ENCODE data around the gene BPI. TPM values are rescaled to one million over a fixed set of nuclear protein-coding genes. Genes with fewer than 3 reads are reported as not detected.

BPI gene
- total RNA-seq, 1 donor = under 0.01 TPM

DNA sequence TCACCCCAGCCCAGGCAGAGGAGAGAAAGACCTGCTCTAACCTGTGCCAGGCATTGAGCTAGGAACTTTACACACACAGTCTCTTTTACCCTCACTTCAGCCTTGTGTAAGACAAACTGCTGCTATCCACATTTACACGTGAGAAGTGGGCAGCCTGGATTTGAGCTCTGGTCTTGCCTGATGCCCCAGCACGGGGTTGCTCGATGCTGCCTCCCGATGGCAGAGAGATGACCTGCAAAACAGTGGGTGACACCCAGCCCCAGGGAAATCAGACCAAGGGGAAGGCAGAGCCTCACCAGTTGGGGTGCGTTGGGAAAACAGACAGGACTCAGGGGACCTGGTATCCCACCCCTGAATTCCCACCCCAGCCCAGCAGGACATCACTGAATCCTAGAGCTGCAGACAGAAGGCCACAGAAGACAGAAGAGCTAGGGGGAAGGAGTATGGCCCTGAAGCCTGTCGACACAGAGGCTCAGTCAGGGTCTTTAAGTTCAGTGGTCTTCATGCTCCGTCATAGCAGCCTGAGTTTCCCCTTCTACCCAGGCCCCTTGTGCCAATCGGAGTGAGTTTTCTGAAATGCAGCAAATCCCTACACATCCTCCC lies 990 bp downstream of the BPI start:
- DNase-seq (ENCODE audit: insufficient read length, low spot score, missing footprints) = no peak
- no peaks in the 10 kb centered on the region for H3K36me3 ChIP-seq (ENCODE audit: insufficient read depth, low read length)
- TF ChIP-seq, protein P1, sequence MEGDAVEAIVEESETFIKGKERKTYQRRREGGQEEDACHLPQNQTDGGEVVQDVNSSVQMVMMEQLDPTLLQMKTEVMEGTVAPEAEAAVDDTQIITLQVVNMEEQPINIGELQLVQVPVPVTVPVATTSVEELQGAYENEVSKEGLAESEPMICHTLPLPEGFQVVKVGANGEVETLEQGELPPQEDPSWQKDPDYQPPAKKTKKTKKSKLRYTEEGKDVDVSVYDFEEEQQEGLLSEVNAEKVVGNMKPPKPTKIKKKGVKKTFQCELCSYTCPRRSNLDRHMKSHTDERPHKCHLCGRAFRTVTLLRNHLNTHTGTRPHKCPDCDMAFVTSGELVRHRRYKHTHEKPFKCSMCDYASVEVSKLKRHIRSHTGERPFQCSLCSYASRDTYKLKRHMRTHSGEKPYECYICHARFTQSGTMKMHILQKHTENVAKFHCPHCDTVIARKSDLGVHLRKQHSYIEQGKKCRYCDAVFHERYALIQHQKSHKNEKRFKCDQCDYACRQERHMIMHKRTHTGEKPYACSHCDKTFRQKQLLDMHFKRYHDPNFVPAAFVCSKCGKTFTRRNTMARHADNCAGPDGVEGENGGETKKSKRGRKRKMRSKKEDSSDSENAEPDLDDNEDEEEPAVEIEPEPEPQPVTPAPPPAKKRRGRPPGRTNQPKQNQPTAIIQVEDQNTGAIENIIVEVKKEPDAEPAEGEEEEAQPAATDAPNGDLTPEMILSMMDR (IDR thresholded peaks at IDR 0.05; ENCODE audit: extremely low read depth, low read depth, low read length) = peak; percentile 68
- no peak overlapping the region for H3K4me2 ChIP-seq (ENCODE audit: insufficient read depth, low read length)
- H3K79me2 ChIP-seq (ENCODE audit: insufficient read depth, low read length) = no peaks in the 10 kb centered on the region
- no peak overlapping the region for H3K27ac ChIP-seq (ENCODE audit: low read depth, low read length)
- no peak overlapping the region for H2AFZ ChIP-seq (ENCODE audit: low read length)
- H3K4me3 ChIP-seq (ENCODE audit: insufficient read depth, low read length) = no peak overlapping the region
- H3K4me1 ChIP-seq (ENCODE audit: insufficient read depth, low read length) = peaks cover 20% of the 10 kb centered on the region
- no peaks in the 10 kb centered on the region for H3K9me3 ChIP-seq (ENCODE audit: low read depth, low read length)
- H3K27me3 ChIP-seq (ENCODE audit: insufficient read depth, low read length) = no peaks in the 10 kb centered on the region
- no peaks in the 10 kb centered on the region for H4K20me1 ChIP-seq (ENCODE audit: insufficient read depth, low read length)

DNA sequence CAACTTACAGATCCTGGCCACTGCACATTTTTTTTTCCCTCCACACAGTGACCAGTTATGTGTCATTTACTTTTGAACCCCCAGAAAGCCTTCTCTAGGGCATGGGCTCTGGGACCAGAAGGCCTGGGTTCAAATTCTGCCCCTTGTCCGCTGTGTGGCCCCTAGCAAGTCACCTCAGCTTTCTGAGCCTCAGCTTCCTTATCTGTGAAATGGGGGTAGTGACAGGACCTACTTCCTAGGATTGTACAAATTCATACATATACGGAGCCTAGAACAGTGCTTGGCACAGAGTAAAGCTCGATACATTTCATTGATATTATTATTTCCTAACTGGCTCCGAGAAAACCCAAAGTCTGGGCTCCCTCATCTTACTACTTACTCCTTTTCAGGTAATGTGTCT lies 1.6 kb downstream of the BPI start:
- no peak for DNase-seq (ENCODE audit: insufficient read length, low spot score, missing footprints)
- Histone ChIP-seq H3K36me3 (ENCODE audit: insufficient read depth, low read length) (no peaks in the 10 kb centered on the region), H3K27ac (ENCODE audit: low read depth, low read length) (no peak overlapping the region), H3K4me1 (ENCODE audit: insufficient read depth, low read length) (peaks cover 20% of the 10 kb centered on the region), H4K20me1 (ENCODE audit: insufficient read depth, low read length) (no peaks in the 10 kb centered on the region), H3K4me2 (ENCODE audit: insufficient read depth, low read length) (no peak overlapping the region), H2AFZ (ENCODE audit: low read length) (no peak overlapping the region), H3K9me3 (ENCODE audit: low read depth, low read length) (no peaks in the 10 kb centered on the region), H3K79me2 (ENCODE audit: insufficient read depth, low read length) (no peaks in the 10 kb centered on the region), H3K4me3 (ENCODE audit: insufficient read depth, low read length) (no peak overlapping the region), H3K27me3 (ENCODE audit: insufficient read depth, low read length) (no peaks in the 10 kb centered on the region)
- TF ChIP-seq, protein P1 (IDR thresholded peaks at IDR 0.05; ENCODE audit: extremely low read depth, low read depth, low read length) = no peak

DNA sequence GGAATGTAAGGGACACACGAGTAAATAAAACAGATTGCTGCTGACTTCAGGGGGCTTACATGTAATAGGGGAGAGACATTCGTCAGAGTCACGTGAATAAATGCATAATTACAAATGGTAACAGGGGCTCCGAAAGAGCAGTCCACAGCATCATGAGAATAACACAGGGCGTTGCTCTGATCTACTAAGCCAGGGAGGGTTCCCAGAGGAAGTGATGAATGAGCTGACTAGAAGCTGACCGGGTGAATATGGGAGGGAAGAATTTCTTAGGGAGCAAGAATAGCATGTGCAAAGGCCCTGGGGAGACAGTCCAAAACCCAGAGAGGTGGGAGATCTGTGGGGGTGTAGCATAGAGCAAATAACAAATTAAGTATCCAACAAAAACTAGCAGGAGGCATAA lies 2.4 kb downstream of the BPI start:
- TF ChIP-seq, protein P1 (IDR thresholded peaks at IDR 0.05; ENCODE audit: extremely low read depth, low read depth, low read length) = no peak
- Histone ChIP-seq H3K4me1 (ENCODE audit: insufficient read depth, low read length) (peaks cover 20% of the 10 kb centered on the region), H3K79me2 (ENCODE audit: insufficient read depth, low read length) (no peaks in the 10 kb centered on the region), H2AFZ (ENCODE audit: low read length) (no peak overlapping the region), H3K27ac (ENCODE audit: low read depth, low read length) (no peak overlapping the region), H3K36me3 (ENCODE audit: insufficient read depth, low read length) (no peaks in the 10 kb centered on the region), H3K27me3 (ENCODE audit: insufficient read depth, low read length) (no peaks in the 10 kb centered on the region), H3K4me3 (ENCODE audit: insufficient read depth, low read length) (no peak overlapping the region), H3K9me3 (ENCODE audit: low read depth, low read length) (no peaks in the 10 kb centered on the region), H3K4me2 (ENCODE audit: insufficient read depth, low read length) (no peak overlapping the region), H4K20me1 (ENCODE audit: insufficient read depth, low read length) (no peaks in the 10 kb centered on the region)
- no peak for DNase-seq (ENCODE audit: insufficient read length, low spot score, missing footprints)

DNA sequence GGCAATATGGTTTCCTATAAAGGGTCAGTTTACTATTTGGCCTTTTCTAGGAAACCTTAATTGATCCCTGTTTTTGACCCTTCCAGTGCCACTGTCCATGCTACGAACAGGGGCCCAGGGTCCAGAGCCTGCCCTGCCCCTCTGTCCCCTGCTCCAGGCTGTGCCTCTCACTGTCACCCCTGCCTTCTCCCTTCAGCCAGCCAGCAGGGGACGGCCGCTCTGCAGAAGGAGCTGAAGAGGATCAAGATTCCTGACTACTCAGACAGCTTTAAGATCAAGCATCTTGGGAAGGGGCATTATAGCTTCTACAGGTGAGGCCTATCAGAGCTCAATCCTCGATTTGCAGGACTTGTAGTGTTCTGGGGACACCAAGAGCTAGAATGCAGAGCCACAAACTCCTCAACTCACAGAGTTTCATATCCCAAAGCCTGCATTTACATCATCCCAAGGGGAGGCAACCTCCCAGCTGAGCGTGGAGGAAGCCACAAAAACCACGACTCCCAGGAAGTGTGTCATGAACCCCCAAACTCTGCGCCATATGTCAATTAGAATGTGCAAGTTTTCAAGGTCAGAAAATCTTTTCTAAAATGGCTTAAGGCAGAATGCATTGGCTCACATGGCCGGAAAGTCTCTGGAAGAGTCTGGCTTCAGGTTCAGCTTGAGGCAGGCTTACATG lies 3.6 kb downstream of the BPI start:
- H3K36me3 ChIP-seq (ENCODE audit: insufficient read depth, low read length) = no peaks in the 10 kb centered on the region
- no peaks in the 10 kb centered on the region for H4K20me1 ChIP-seq (ENCODE audit: insufficient read depth, low read length)
- H3K27me3 ChIP-seq (ENCODE audit: insufficient read depth, low read length) = no peaks in the 10 kb centered on the region
- H3K4me1 ChIP-seq (ENCODE audit: insufficient read depth, low read length) = peaks cover 20% of the 10 kb centered on the region
- no peaks in the 10 kb centered on the region for H3K79me2 ChIP-seq (ENCODE audit: insufficient read depth, low read length)
- no peak overlapping the region for H3K27ac ChIP-seq (ENCODE audit: low read depth, low read length)
- H2AFZ ChIP-seq (ENCODE audit: low read length) = peak overlapping the region; percentile 62
- H3K4me2 ChIP-seq (ENCODE audit: insufficient read depth, low read length) = peak overlapping the region; percentile 8
- DNase-seq (ENCODE audit: insufficient read length, low spot score, missing footprints) = no peak
- H3K9me3 ChIP-seq (ENCODE audit: low read depth, low read length) = no peaks in the 10 kb centered on the region
- TF ChIP-seq, protein P1 (IDR thresholded peaks at IDR 0.05; ENCODE audit: extremely low read depth, low read depth, low read length) = no peak
- H3K4me3 ChIP-seq (ENCODE audit: insufficient read depth, low read length) = no peak overlapping the region

All from osteoblast (primary cell).